ENCODE results near the gene COL25A1. TPM values are rescaled to one million over a fixed set of nuclear protein-coding genes. Genes with fewer than 3 reads are reported as not detected.

COL25A1 gene
- total RNA-seq, 1 experiment from 2014 or later = not detected

DNA sequence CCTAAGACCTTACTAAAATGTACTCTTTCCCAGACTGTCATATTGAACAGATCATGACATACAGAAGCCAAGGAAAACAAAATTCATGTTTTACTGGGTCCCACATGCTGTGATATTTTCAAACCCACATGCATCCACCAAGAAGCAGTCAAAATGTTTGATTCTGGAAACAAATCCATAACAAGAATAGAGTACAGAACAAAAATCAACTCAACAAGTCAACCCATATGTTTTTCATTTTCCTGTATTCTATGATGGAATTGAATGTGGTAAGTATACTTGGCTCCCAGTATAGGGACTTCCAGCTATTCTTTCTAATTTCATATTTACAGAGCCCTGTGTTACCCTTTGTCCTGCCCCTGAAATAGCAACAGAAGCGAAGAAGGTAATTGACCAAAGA, 106.8 kb downstream of the COL25A1 start:
- RAD21 ChIA-PET (ENCODE audit: low non-redundant PET in 1 of 2, low total read pairs in 2 of 2, uncharacterized antibody in 2 of 2, unreplicated experiment in 2 of 2) = no interaction called here
- CTCF ChIA-PET = no interaction called here
- BruUV-seq (replicated peaks) = no TSS peak

DNA sequence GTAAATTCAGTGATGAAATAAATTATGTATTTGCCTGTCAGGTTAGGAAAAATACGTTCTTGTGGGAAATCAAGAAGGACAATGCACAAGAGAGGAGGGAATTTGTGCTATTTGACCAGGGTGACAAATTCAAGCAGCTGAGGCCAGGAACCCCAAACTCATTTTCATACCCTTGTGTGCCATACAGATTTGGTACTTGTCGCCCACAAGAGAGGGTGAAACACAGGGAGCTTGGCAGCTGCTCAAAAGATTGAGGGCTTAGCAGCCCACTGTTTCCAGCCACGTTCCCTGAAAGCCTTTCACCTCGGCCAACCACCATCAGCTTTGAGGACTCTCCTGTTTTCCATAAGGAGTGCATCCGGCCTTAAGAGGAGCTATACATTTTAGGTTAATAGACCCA, 111.2 kb downstream of the COL25A1 start:
- ChIA-PET CTCF (no interaction called here), POLR2A (no interaction called here), RAD21 (ENCODE audit: low non-redundant PET in 1 of 2, low total read pairs in 2 of 2, uncharacterized antibody in 2 of 2, unreplicated experiment in 2 of 2) (no interaction called here)
- intact Hi-C loops (cut with micrococcal nuclease) = no loop called here
- Histone ChIP-seq H3K9ac (ENCODE audit: low read length) (no peak overlapping the region), H2AFZ (ENCODE audit: low read depth, low read length, poor library complexity, severe bottlenecking) (no peak overlapping the region), H3K4me2 (ENCODE audit: low read length) (no peak overlapping the region), H3K27ac (ENCODE audit: low read depth, low read length) (no peak overlapping the region), H4K20me1 (ENCODE audit: insufficient read depth) (no peaks in the 10 kb centered on the region), H3K9me3 (ENCODE audit: control insufficient read depth in 1 of 2, insufficient read depth in 1 of 2, low read depth in 1 of 2, low read length in 2 of 2) (no peaks in the 10 kb centered on the region), H3K9me2 (ENCODE audit: insufficient read depth) (no peaks in the 10 kb centered on the region), H3K4me3 (replicated peaks in 1 of 2; ENCODE audit: low read depth in 1 of 2, low read length in 2 of 2) (no peak overlapping the region), H3K36me3 (ENCODE audit: control insufficient read depth in 1 of 2, insufficient read depth in 2 of 2, low read length in 2 of 2) (no peaks in the 10 kb centered on the region), H3K27me3 (ENCODE audit: insufficient read depth, low read length) (peaks cover 37% of the 10 kb centered on the region), H3K4me1 (ENCODE audit: control insufficient read depth in 1 of 2, insufficient read depth in 2 of 2, low read length in 2 of 2) (no peaks in the 10 kb centered on the region), H3K79me2 (ENCODE audit: insufficient read depth, low read length) (no peaks in the 10 kb centered on the region)
- TF ChIP-seq JUND (IDR thresholded peaks at IDR 0.05) = no peak
- no peak for TF ChIP-seq SIN3A (IDR thresholded peaks at IDR 0.05; ENCODE audit: low read depth)
- TF ChIP-seq, protein P1, sequence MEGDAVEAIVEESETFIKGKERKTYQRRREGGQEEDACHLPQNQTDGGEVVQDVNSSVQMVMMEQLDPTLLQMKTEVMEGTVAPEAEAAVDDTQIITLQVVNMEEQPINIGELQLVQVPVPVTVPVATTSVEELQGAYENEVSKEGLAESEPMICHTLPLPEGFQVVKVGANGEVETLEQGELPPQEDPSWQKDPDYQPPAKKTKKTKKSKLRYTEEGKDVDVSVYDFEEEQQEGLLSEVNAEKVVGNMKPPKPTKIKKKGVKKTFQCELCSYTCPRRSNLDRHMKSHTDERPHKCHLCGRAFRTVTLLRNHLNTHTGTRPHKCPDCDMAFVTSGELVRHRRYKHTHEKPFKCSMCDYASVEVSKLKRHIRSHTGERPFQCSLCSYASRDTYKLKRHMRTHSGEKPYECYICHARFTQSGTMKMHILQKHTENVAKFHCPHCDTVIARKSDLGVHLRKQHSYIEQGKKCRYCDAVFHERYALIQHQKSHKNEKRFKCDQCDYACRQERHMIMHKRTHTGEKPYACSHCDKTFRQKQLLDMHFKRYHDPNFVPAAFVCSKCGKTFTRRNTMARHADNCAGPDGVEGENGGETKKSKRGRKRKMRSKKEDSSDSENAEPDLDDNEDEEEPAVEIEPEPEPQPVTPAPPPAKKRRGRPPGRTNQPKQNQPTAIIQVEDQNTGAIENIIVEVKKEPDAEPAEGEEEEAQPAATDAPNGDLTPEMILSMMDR (IDR thresholded peaks at IDR 0.05 in 2 of 3, conservative IDR thresholded peaks at IDR 0.05 in 1 of 3; ENCODE audit: borderline replicate concordance in 1 of 3, insufficient read depth in 1 of 3, low read depth in 2 of 3, low read length in 2 of 3) = no peak
- no peak for TF ChIP-seq EGR1 (IDR thresholded peaks at IDR 0.05; ENCODE audit: low read depth)
- no peak for TF ChIP-seq FOSL1 (IDR thresholded peaks at IDR 0.05; ENCODE audit: low read depth)
- no peak for TF ChIP-seq CBX3 (IDR thresholded peaks at IDR 0.05; ENCODE audit: low read depth)
- TF ChIP-seq EZH2phosphoT487 (IDR thresholded peaks at IDR 0.05; ENCODE audit: borderline replicate concordance) = no peak
- no peak for TF ChIP-seq RAD21 (IDR thresholded peaks at IDR 0.05; ENCODE audit: low read depth)
- no TSS peak for BruUV-seq (replicated peaks)
- no peak for ATAC-seq
- DNase-seq (ENCODE audit: low read depth, low spot score) = no peak

More for the DNA sequence above, 106.8 kb downstream of the COL25A1 start:
- Histone ChIP-seq H3K4me1 (ENCODE audit: control insufficient read depth in 1 of 2, insufficient read depth in 2 of 2, low read length in 2 of 2) (no peaks in the 10 kb centered on the region), H3K27ac (ENCODE audit: low read depth, low read length) (no peak overlapping the region), H3K79me2 (ENCODE audit: insufficient read depth, low read length) (no peaks in the 10 kb centered on the region), H3K9me3 (ENCODE audit: control insufficient read depth in 1 of 2, insufficient read depth in 1 of 2, low read depth in 1 of 2, low read length in 2 of 2) (no peaks in the 10 kb centered on the region), H3K27me3 (ENCODE audit: insufficient read depth, low read length) (peaks cover 42% of the 10 kb centered on the region), H3K9ac (ENCODE audit: low read length) (no peak overlapping the region), H3K4me3 (replicated peaks in 1 of 2; ENCODE audit: low read depth in 1 of 2, low read length in 2 of 2) (no peak overlapping the region), H3K36me3 (ENCODE audit: control insufficient read depth in 1 of 2, insufficient read depth in 2 of 2, low read length in 2 of 2) (no peaks in the 10 kb centered on the region), H3K4me2 (ENCODE audit: low read length) (no peak overlapping the region), H3K9me2 (ENCODE audit: insufficient read depth) (no peaks in the 10 kb centered on the region), H2AFZ (ENCODE audit: low read depth, low read length, poor library complexity, severe bottlenecking) (no peak overlapping the region), H4K20me1 (ENCODE audit: insufficient read depth) (no peaks in the 10 kb centered on the region)
- no peak for ATAC-seq
- POLR2A ChIA-PET = no interaction called here
- no peak for DNase-seq (ENCODE audit: low read depth, low spot score)
- intact Hi-C loops (cut with micrococcal nuclease) = no loop called here
- no peak for TF ChIP-seq ZNF274 (IDR thresholded peaks at IDR 0.05; ENCODE audit: low read depth, low read length)
